Neutrophil (primary cell): ENCODE measurements around the gene BLM.
"Not testable (repeated sequence)": the region's sequence is repeated elsewhere in the genome, so short reads cannot be mapped to it uniquely, and the experiment has no call there.

ENCODE experiments used
- H3K27ac ChIP-seq: fragments of 200-600 bp; sonication (generic); 2 replicates; pipeline ENCODE4 v1.5.1; 2016; ENCODE audit warnings: mild to moderate bottlenecking, moderate library complexity
- H3K27me3 ChIP-seq: fragments of 200-600 bp; sonication (generic); 2 replicates; pipeline ENCODE4 v1.6.0; 2016; ENCODE audit warnings: mild to moderate bottlenecking
- H3K36me3 ChIP-seq: fragments of 200-600 bp; sonication (generic); 2 replicates; pipeline ENCODE4 v1.5.1; 2017
- H3K4me1 ChIP-seq, 2 experiments: fragments of 200-600 bp in 1 of 2; sonication (generic) in 1 of 2; 1 replicate in 1 of 2; 2 replicates in 1 of 2; pipeline versions ENCODE4 v1.5.1 to v1.6.1; 2013 to 2016; ENCODE audit warnings: low read depth in 1 of 2, low read length in 1 of 2, mild to moderate bottlenecking in 1 of 2, moderate library complexity in 1 of 2; ENCODE audit not compliant: control insufficient read depth in 1 of 2, insufficient read depth in 1 of 2
- H3K4me3 ChIP-seq, 2 experiments: fragments of 200-600 bp in 1 of 2; sonication (generic) in 1 of 2; 1 replicate in 1 of 2; 2 replicates in 1 of 2; pipeline ENCODE4 v1.5.1; 2013 to 2016; ENCODE audit warnings: low read depth in 1 of 2, low read length in 1 of 2, mild to moderate bottlenecking in 1 of 2, moderate library complexity in 1 of 2
- H3K9me3 ChIP-seq: fragments of 200-600 bp; sonication (generic); 2 replicates; pipeline ENCODE4 v1.5.1; 2016
- CTCF ChIP-seq: fragments of 200-600 bp; sonication (generic); IDR thresholded peaks from 2 replicates; pipeline ENCODE4 v1.5.1; 2016; ENCODE audit warnings: antibody characterized with exemption

Gene BLM

GRCh38 chr15:90844696-90845095, 127.5 kb downstream of the BLM start:
- Histone ChIP-seq H3K4me3 (peak overlapping the region; percentile 5 to 27), H3K27ac (peak overlapping the region; percentile 86), H3K36me3 (no peaks in the 10 kb centered on the region), H3K9me3 (no peaks in the 10 kb centered on the region), H3K4me1 (peaks cover 34 to 39% of the 10 kb centered on the region in 2 experiments), H3K27me3 (no peaks in the 10 kb centered on the region)
- TF ChIP-seq CTCF, result no peak

- Histone ChIP-seq H3K9me3 (no peaks in the 10 kb centered on the region), H3K27ac (peak overlapping the region; percentile 86), H3K4me3 (peak overlapping the region; percentile 5 to 27), H3K27me3 (no peaks in the 10 kb centered on the region), H3K4me1 (peaks cover 27 to 32% of the 10 kb centered on the region in 2 experiments), H3K36me3 (no peaks in the 10 kb centered on the region)
- no peak for TF ChIP-seq CTCF
Observed at GRCh38 chr15:90845201-90845949, 128.2 kb downstream of the BLM start.

GRCh38 chr15:90849424-90849823, 132.3 kb downstream of the BLM start:
- H3K27ac ChIP-seq, H3K4me3 ChIP-seq, H3K36me3 ChIP-seq, H3K27me3 ChIP-seq, H3K9me3 ChIP-seq: not testable (repeated sequence)
- peaks cover 14 to 18% of the 10 kb centered on the region in 2 experiments for H3K4me1 ChIP-seq

- no peak overlapping the region for H3K27ac ChIP-seq
- H3K4me3 ChIP-seq, result no peak overlapping the region
- peaks cover 0 to 4% of the 10 kb centered on the region in 2 experiments for H3K4me1 ChIP-seq
- H3K36me3 ChIP-seq, result peaks cover 10% of the 10 kb centered on the region
- no peaks in the 10 kb centered on the region for H3K9me3 ChIP-seq
- no peak for TF ChIP-seq CTCF
- no peaks in the 10 kb centered on the region for H3K27me3 ChIP-seq
Observed at GRCh38 chr15:90851114-90851513, 134.0 kb downstream of the BLM start.

- no peaks in the 10 kb centered on the region for H3K9me3 ChIP-seq
- no peak overlapping the region for H3K27ac ChIP-seq
- no peaks in the 10 kb centered on the region for H3K27me3 ChIP-seq
- TF ChIP-seq CTCF, result no peak
- H3K36me3 ChIP-seq, result peaks cover 10% of the 10 kb centered on the region
- no peak overlapping the region for H3K4me3 ChIP-seq
- peaks cover 8 to 11% of the 10 kb centered on the region in 2 experiments for H3K4me1 ChIP-seq
Observed at GRCh38 chr15:90851940-90852339, 134.8 kb downstream of the BLM start.

GRCh38 chr15:90855139-90855538, 138.0 kb downstream of the BLM start:
- H3K4me1 ChIP-seq, result peaks cover 25 to 30% of the 10 kb centered on the region in 2 experiments
- H3K27me3 ChIP-seq, result no peaks in the 10 kb centered on the region
- TF ChIP-seq CTCF, result no peak
- no peak overlapping the region for H3K4me3 ChIP-seq
- H3K9me3 ChIP-seq, result no peaks in the 10 kb centered on the region
- peaks cover 10% of the 10 kb centered on the region for H3K36me3 ChIP-seq
- no peak overlapping the region for H3K27ac ChIP-seq
